Measurements from ENCODE around the gene BPIFB1.
A peak's percentile ranks its signal among the peaks of the same experiment; 100 is the strongest.

BPIFB1 gene

GRCh38 chr20:33267701-33268100, 15.3 kb upstream of the BPIFB1 start:
- Histone ChIP-seq H3K36me3 (ENCODE audit: control insufficient read depth in 4 of 4, insufficient read depth in 4 of 4, low read length in 3 of 4) (no peaks in the 10 kb centered on the region), H3K9me3 (ENCODE audit: control extremely low read depth in 1 of 5, control insufficient read depth in 4 of 5, insufficient read depth in 2 of 5, low read depth in 1 of 5, low read length in 4 of 5) (no peaks in the 10 kb centered on the region), H3K27ac (ENCODE audit: insufficient read depth in 1 of 2, low read depth in 1 of 2, low read length in 2 of 2, poor library complexity in 1 of 2, severe bottlenecking in 2 of 2) (no peak overlapping the region), H3K4me3 (ENCODE audit: control insufficient read depth in 1 of 7, extremely low read depth in 1 of 7, insufficient read depth in 4 of 7, low read depth in 2 of 7, low read length in 6 of 7) (no peak overlapping the region), H3K4me1 (ENCODE audit: control extremely low read depth in 1 of 4, control insufficient read depth in 4 of 4, insufficient read depth in 4 of 4, low read length in 3 of 4) (peaks cover 0 to 11% (median 1%) of the 10 kb centered on the region in 4 experiments), H3K27me3 (replicated peaks in 2 of 5; ENCODE audit: control insufficient read depth in 4 of 5, insufficient read depth in 5 of 5, low read length in 4 of 5) (peaks cover 0 to 6% (median 3%) of the 10 kb centered on the region in 5 experiments)
- ChIA-PET CTCF (no interaction called here), POLR2A (no interaction called here)
- peak in 2 of 3 donors; percentile 27 to 40 for DNase-seq
- 45% methylated on average over 3 of the region's 3 CpGs for WGBS (ENCODE audit: insufficient coverage)

DNA sequence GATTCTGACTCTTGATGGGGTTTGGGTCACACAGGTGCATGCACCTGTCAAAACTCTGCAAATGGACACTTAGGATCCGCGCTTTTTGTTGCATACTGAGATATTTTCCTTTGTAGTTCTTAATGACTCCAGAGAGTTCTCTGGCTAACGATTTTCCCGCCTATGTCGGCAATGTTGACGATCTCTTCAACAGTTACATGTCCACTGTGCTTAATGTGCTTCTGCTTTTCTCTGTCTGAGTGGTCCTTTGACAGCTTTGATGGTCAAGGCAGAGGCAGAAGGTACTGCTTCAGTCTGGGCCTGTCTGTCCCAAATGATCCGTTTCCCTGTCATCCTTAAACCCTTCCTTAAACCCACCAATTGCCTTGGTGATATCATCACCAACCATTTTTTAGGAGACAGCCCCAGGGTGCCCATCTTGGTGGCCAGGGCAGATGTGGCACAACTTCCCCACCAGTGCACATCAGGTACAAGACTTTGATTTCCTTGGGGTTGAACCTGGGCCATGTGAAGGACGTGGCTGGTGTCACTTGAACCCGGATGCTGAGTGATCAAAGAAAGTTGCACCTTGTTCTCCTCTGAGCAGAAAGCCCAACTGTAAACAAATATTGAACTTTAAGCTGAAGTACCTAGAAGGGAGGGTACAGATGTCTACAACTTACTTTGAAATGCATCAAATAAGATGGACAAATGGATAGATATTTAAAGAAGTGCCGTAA, 10.7 kb upstream of the BPIFB1 start:
- H3K9me3 ChIP-seq (ENCODE audit: control extremely low read depth in 1 of 5, control insufficient read depth in 4 of 5, insufficient read depth in 2 of 5, low read depth in 1 of 5, low read length in 4 of 5): no peaks in the 10 kb centered on the region
- peaks cover 0 to 7% (median 6%) of the 10 kb centered on the region in 5 experiments for H3K27me3 ChIP-seq (replicated peaks in 2 of 5; ENCODE audit: control insufficient read depth in 4 of 5, insufficient read depth in 5 of 5, low read length in 4 of 5)
- POLR2A ChIA-PET: no interaction called here
- H3K4me1 ChIP-seq (ENCODE audit: control extremely low read depth in 1 of 4, control insufficient read depth in 4 of 4, insufficient read depth in 4 of 4, low read length in 3 of 4): peaks cover 0 to 9% (median 1%) of the 10 kb centered on the region in 4 experiments
- H3K27ac ChIP-seq (ENCODE audit: insufficient read depth in 1 of 2, low read depth in 1 of 2, low read length in 2 of 2, poor library complexity in 1 of 2, severe bottlenecking in 2 of 2): no peak overlapping the region
- no peak overlapping the region for H3K4me3 ChIP-seq (ENCODE audit: control insufficient read depth in 1 of 7, extremely low read depth in 1 of 7, insufficient read depth in 4 of 7, low read depth in 2 of 7, low read length in 6 of 7)
- CTCF ChIA-PET: no interaction called here
- no peaks in the 10 kb centered on the region for H3K36me3 ChIP-seq (ENCODE audit: control insufficient read depth in 4 of 4, insufficient read depth in 4 of 4, low read length in 3 of 4)
- DNase-seq: no peak
- WGBS (ENCODE audit: insufficient coverage): 96% methylated on average over 10 of the region's 10 CpGs

GRCh38 chr20:33273117-33273851, 9.7 kb upstream of the BPIFB1 start:
- CTCF ChIA-PET: no interaction called here
- no peaks in the 10 kb centered on the region for H3K36me3 ChIP-seq (ENCODE audit: control insufficient read depth in 4 of 4, insufficient read depth in 4 of 4, low read length in 3 of 4)
- WGBS (ENCODE audit: insufficient coverage): 87% methylated on average over 9 of the region's 13 CpGs

DNA sequence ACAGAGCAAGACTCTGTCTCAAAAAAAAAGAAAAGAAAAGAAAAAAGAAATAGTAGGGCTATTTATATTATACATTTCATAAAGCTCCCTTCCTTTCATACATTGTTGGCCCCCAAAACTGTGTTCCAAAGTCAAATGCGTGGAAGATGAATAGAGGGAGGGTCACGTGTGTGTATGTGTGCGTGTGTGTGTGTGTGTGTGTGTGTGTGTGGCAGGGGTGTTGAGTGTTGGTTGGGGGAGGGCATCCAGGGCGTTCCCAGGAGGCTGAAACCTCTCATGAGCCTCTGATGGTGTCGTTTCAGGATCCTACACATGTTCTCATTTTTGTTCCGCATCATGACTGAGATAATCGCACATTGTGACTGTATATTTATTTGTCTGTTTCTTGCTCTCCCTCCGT, 7.8 kb upstream of the BPIFB1 start:
- H3K27me3 ChIP-seq (replicated peaks in 2 of 5; ENCODE audit: control insufficient read depth in 4 of 5, insufficient read depth in 5 of 5, low read length in 4 of 5): peaks cover 0 to 9% (median 3%) of the 10 kb centered on the region in 5 experiments
- H3K9me3 ChIP-seq (ENCODE audit: control extremely low read depth in 1 of 5, control insufficient read depth in 4 of 5, insufficient read depth in 2 of 5, low read depth in 1 of 5, low read length in 4 of 5): no peaks in the 10 kb centered on the region
- H3K27ac ChIP-seq (ENCODE audit: insufficient read depth in 1 of 2, low read depth in 1 of 2, low read length in 2 of 2, poor library complexity in 1 of 2, severe bottlenecking in 2 of 2): no peak overlapping the region
- ChIA-PET POLR2A (no interaction called here), CTCF (no interaction called here)
- WGBS (ENCODE audit: insufficient coverage): 97% methylated on average over 7 of the region's 8 CpGs
- DNase-seq: no peak
- no peaks in the 10 kb centered on the region for H3K36me3 ChIP-seq (ENCODE audit: control insufficient read depth in 4 of 4, insufficient read depth in 4 of 4, low read length in 3 of 4)
- no peak overlapping the region for H3K4me3 ChIP-seq (ENCODE audit: control insufficient read depth in 1 of 7, extremely low read depth in 1 of 7, insufficient read depth in 4 of 7, low read depth in 2 of 7, low read length in 6 of 7)
- no peaks in the 10 kb centered on the region for H3K4me1 ChIP-seq (ENCODE audit: control extremely low read depth in 1 of 4, control insufficient read depth in 4 of 4, insufficient read depth in 4 of 4, low read length in 3 of 4)

More at GRCh38 chr20:33273117-33273851, 9.7 kb upstream of the BPIFB1 start:
- Histone ChIP-seq H3K9me3 (ENCODE audit: control extremely low read depth in 1 of 5, control insufficient read depth in 4 of 5, insufficient read depth in 2 of 5, low read depth in 1 of 5, low read length in 4 of 5) (no peaks in the 10 kb centered on the region), H3K27ac (ENCODE audit: insufficient read depth in 1 of 2, low read depth in 1 of 2, low read length in 2 of 2, poor library complexity in 1 of 2, severe bottlenecking in 2 of 2) (no peak overlapping the region), H3K4me1 (ENCODE audit: control extremely low read depth in 1 of 4, control insufficient read depth in 4 of 4, insufficient read depth in 4 of 4, low read length in 3 of 4) (no peaks in the 10 kb centered on the region), H3K4me3 (ENCODE audit: control insufficient read depth in 1 of 7, extremely low read depth in 1 of 7, insufficient read depth in 4 of 7, low read depth in 2 of 7, low read length in 6 of 7) (no peak overlapping the region), H3K27me3 (replicated peaks in 2 of 5; ENCODE audit: control insufficient read depth in 4 of 5, insufficient read depth in 5 of 5, low read length in 4 of 5) (peaks cover 0 to 9% (median 3%) of the 10 kb centered on the region in 5 experiments)
- POLR2A ChIA-PET: no interaction called here
- DNase-seq: no peak

DNA sequence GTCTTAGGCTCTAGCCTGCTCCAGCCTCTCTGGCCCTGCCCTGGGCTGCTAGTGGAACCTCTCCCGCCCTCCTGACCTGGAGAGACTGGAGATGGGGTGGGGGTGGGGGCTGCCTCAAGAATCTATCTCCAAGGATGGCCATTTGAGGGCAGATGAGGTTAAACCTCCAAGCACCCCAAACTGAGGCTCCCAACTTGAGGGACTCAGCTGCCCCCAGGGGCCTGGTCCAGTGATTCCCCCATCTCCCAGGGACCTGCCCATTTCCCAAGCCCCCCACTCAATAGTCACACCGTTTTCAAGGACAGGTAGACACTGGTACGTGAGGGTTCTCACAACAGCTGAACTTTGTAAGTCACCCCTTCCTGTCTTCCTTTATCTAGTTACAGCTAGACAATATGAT, 7.1 kb upstream of the BPIFB1 start:
- Histone ChIP-seq H3K9me3 (ENCODE audit: control extremely low read depth in 1 of 5, control insufficient read depth in 4 of 5, insufficient read depth in 2 of 5, low read depth in 1 of 5, low read length in 4 of 5) (no peaks in the 10 kb centered on the region), H3K36me3 (ENCODE audit: control insufficient read depth in 4 of 4, insufficient read depth in 4 of 4, low read length in 3 of 4) (no peaks in the 10 kb centered on the region), H3K4me3 (ENCODE audit: control insufficient read depth in 1 of 7, extremely low read depth in 1 of 7, insufficient read depth in 4 of 7, low read depth in 2 of 7, low read length in 6 of 7) (no peak overlapping the region), H3K27me3 (replicated peaks in 2 of 5; ENCODE audit: control insufficient read depth in 4 of 5, insufficient read depth in 5 of 5, low read length in 4 of 5) (peaks cover 0 to 7% (median 2%) of the 10 kb centered on the region in 5 experiments), H3K4me1 (ENCODE audit: control extremely low read depth in 1 of 4, control insufficient read depth in 4 of 4, insufficient read depth in 4 of 4, low read length in 3 of 4) (no peaks in the 10 kb centered on the region), H3K27ac (ENCODE audit: insufficient read depth in 1 of 2, low read depth in 1 of 2, low read length in 2 of 2, poor library complexity in 1 of 2, severe bottlenecking in 2 of 2) (no peak overlapping the region)
- POLR2A ChIA-PET: no interaction called here
- no peak for DNase-seq
- CTCF ChIA-PET: no interaction called here
- 100% methylated on average over 1 of the region's 3 CpGs for WGBS (ENCODE audit: insufficient coverage)

DNA sequence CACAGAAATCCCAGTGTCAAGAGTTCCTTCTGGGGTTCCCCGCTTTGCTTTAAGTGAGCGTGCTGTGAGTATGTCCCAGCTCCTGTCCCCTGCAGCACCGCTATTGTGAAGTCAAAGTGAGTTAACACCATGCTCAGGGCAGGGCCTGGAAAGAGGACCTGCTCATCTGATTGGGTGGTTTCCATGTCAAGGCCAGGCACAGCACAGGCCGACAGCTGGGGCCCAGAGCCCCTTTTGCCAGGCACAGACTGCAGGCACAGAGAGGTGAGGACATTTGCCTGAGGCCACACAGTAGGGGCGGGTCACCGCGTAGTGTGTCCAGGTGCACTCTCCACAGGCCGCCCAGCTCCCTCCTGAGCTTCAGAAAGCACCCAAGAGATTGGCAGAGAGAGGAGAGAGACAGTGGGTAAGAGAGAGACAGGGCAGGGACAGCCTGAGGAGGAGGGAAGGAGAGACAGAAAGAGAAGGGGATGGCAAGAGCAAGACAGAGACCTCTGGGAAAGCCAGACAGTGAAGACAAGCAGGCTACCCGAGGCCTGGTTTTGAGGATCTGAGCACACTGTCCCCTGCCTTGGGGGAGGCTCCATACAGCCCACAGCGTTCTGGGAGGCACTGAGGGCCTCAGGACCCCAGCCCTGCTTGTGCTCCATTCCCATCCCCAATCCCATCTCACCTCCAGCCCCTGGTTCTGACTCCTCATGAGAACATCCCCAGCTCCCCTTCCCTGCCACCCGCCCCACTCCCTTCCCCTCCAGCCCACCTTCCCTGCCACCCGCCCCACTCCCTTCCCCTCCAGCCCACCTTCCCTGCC, 6.5 kb upstream of the BPIFB1 start:
- Histone ChIP-seq H3K27me3 (replicated peaks in 2 of 5; ENCODE audit: control insufficient read depth in 4 of 5, insufficient read depth in 5 of 5, low read length in 4 of 5) (peaks cover 0 to 4% (median 0%) of the 10 kb centered on the region in 5 experiments), H3K27ac (ENCODE audit: insufficient read depth in 1 of 2, low read depth in 1 of 2, low read length in 2 of 2, poor library complexity in 1 of 2, severe bottlenecking in 2 of 2) (no peak overlapping the region), H3K4me3 (ENCODE audit: control insufficient read depth in 1 of 7, extremely low read depth in 1 of 7, insufficient read depth in 4 of 7, low read depth in 2 of 7, low read length in 6 of 7) (no peak overlapping the region), H3K9me3 (ENCODE audit: control extremely low read depth in 1 of 5, control insufficient read depth in 4 of 5, insufficient read depth in 2 of 5, low read depth in 1 of 5, low read length in 4 of 5) (no peaks in the 10 kb centered on the region), H3K4me1 (ENCODE audit: control extremely low read depth in 1 of 4, control insufficient read depth in 4 of 4, insufficient read depth in 4 of 4, low read length in 3 of 4) (no peaks in the 10 kb centered on the region), H3K36me3 (ENCODE audit: control insufficient read depth in 4 of 4, insufficient read depth in 4 of 4, low read length in 3 of 4) (no peaks in the 10 kb centered on the region)
- WGBS (ENCODE audit: insufficient coverage): 97% methylated on average over 8 of the region's 12 CpGs
- no peak for DNase-seq
- CTCF ChIA-PET: no interaction called here
- POLR2A ChIA-PET: no interaction called here

All from common myeloid progenitor, CD34-positive (primary cell).